ENCODE results near the gene C17orf114.
"Not testable (repeated sequence)": the region's sequence is repeated elsewhere in the genome, so short reads cannot be mapped to it uniquely, and the experiment has no call there.

Gene C17orf114

GRCh38 chr17:4802228-4802627 lies at the start of gene C17orf114:
C17orf114 (minus strand) TSS chr17:4802328.
- no peak for DNase-seq (ENCODE audit: extremely low read depth, low read depth)

- no peak for DNase-seq (ENCODE audit: extremely low read depth, low read depth)
Measured at GRCh38 chr17:4851084-4851483, 49.0 kb upstream of the C17orf114 start.

- no peak for DNase-seq (ENCODE audit: extremely low read depth, low read depth)
Measured at GRCh38 chr17:4850246-4850645, 48.1 kb upstream of the C17orf114 start.

- DNase-seq (ENCODE audit: extremely low read depth, low read depth): no peak
Measured at GRCh38 chr17:4849011-4849536, 46.9 kb upstream of the C17orf114 start.

- no peak for DNase-seq (ENCODE audit: extremely low read depth, low read depth)
Measured at GRCh38 chr17:4846635-4847390, 44.7 kb upstream of the C17orf114 start.

GRCh38 chr17:4845118-4845517 lies 43.0 kb upstream of the C17orf114 start:
- DNase-seq (ENCODE audit: extremely low read depth, low read depth): no peak

- no peak for DNase-seq (ENCODE audit: extremely low read depth, low read depth)
Measured at GRCh38 chr17:4843321-4844000, 41.3 kb upstream of the C17orf114 start.

GRCh38 chr17:4842376-4842775 lies 40.2 kb upstream of the C17orf114 start:
- no peak for DNase-seq (ENCODE audit: extremely low read depth, low read depth)

- DNase-seq (ENCODE audit: extremely low read depth, low read depth): no peak
Measured at GRCh38 chr17:4840893-4841242, 38.7 kb upstream of the C17orf114 start.

- no peak for DNase-seq (ENCODE audit: extremely low read depth, low read depth)
Measured at GRCh38 chr17:4839965-4840892, 38.1 kb upstream of the C17orf114 start.

GRCh38 chr17:4839221-4839620 lies 37.1 kb upstream of the C17orf114 start:
- no peak for DNase-seq (ENCODE audit: extremely low read depth, low read depth)

GRCh38 chr17:4838309-4838785 lies 36.2 kb upstream of the C17orf114 start:
- DNase-seq (ENCODE audit: extremely low read depth, low read depth): no peak

GRCh38 chr17:4837471-4838308 lies 35.6 kb upstream of the C17orf114 start:
- DNase-seq (ENCODE audit: extremely low read depth, low read depth): no peak

- no peak for DNase-seq (ENCODE audit: extremely low read depth, low read depth)
Measured at GRCh38 chr17:4836221-4836620, 34.1 kb upstream of the C17orf114 start.

GRCh38 chr17:4834681-4835020 lies 32.5 kb upstream of the C17orf114 start:
- DNase-seq (ENCODE audit: extremely low read depth, low read depth): no peak

GRCh38 chr17:4833941-4834680 lies 32.0 kb upstream of the C17orf114 start:
- DNase-seq (ENCODE audit: extremely low read depth, low read depth): no peak

- DNase-seq (ENCODE audit: extremely low read depth, low read depth): peak; percentile 90
Measured at GRCh38 chr17:4833178-4833940, 31.2 kb upstream of the C17orf114 start, which contains the start of gene MINK1. MINK1 (plus strand) TSS chr17:4833340; CDS start chr17:4833584, 244 bp downstream.

- not testable (repeated sequence) for DNase-seq (ENCODE audit: extremely low read depth, low read depth)
Measured at GRCh38 chr17:4832829-4833177, 30.7 kb upstream of the C17orf114 start.

- DNase-seq (ENCODE audit: extremely low read depth, low read depth): no peak
Measured at GRCh38 chr17:4827399-4827798, 25.3 kb upstream of the C17orf114 start.
